ENCODE results near the gene C4B. TPM values are rescaled to one million over a fixed set of nuclear protein-coding genes. Genes with fewer than 3 reads are reported as not detected.
"Not testable (repeated sequence)": the region's sequence is repeated elsewhere in the genome, so short reads cannot be mapped to it uniquely, and the experiment has no call there.

C4B gene
- total RNA-seq, 1 experiment from 2014 or later: 2.7 TPM

DNA sequence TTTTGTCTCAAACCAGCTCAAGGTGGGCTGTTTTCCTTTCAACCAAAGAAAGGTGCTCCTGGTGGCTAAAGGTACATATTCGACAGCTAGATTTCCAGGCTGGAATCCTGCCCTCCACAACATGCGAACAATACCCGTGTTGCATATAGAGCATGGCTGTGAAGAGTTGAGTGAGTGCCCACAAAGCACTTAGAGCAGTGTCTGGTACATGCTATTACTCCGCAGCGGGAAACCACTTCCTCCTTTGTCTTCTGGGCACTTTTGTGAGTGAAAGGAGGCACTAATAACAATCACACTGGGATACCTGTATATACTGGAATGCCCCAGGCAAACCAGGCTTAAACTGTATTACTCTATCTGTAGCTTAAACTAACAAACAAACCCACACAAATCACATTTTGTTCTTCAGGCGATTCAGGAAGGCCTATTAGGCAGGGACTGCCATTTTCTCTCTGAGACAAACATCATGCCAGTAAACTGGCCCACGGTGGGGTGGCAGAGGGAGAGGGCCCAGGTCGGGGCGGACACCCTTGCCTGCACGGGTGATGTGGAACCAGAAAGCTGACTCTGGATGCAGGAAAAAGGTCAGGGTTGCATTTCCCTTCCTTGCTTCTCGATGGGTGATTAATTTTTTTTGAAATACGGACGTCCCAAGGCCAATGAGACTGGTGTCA, 9.6 kb upstream of the C4B start:
- H4K20me1 ChIP-seq (ENCODE audit: control insufficient read depth, insufficient read depth, insufficient read length); H4K91ac ChIP-seq (ENCODE audit: insufficient read length, low read depth, low read length); H3K18ac ChIP-seq (ENCODE audit: insufficient read length, low read depth, low read length); DNase-seq; H2BK120ac ChIP-seq (ENCODE audit: low read depth, low read length, poor library complexity, severe bottlenecking); H3K4ac ChIP-seq (ENCODE audit: low read depth, low read length); H3K23ac ChIP-seq (ENCODE audit: insufficient read length, low read depth, low read length); H3K4me1 Mint-ChIP-seq; H3K27ac ChIP-seq (ENCODE audit: insufficient read length, low read depth, low read length); H3K27ac Mint-ChIP-seq; H3K4me3 Mint-ChIP-seq; H3K27me3 Mint-ChIP-seq (ENCODE audit: low read depth); H2BK15ac ChIP-seq (ENCODE audit: low read depth, low read length); H3K23me2 ChIP-seq (ENCODE audit: insufficient read length, low read depth, low read length, poor library complexity, severe bottlenecking); H3K9ac ChIP-seq (ENCODE audit: extremely low read depth, insufficient read length, low read length); H3K4me2 ChIP-seq (ENCODE audit: insufficient read depth, insufficient read length, low read length); H3K9me3 Mint-ChIP-seq; H3K4me1 ChIP-seq (ENCODE audit: insufficient read depth, low read length); H3K36me3 Mint-ChIP-seq (ENCODE audit: insufficient read depth in 1 of 3, low read depth in 3 of 3); H2BK12ac ChIP-seq (ENCODE audit: insufficient read length, low read depth, low read length); H3K27me3 ChIP-seq (ENCODE audit: insufficient read depth, low read length); H3K14ac ChIP-seq (ENCODE audit: insufficient read depth, low read length); H3K56ac ChIP-seq (ENCODE audit: insufficient read length, low read depth, low read length); H4K8ac ChIP-seq (replicated peaks; ENCODE audit: insufficient read length, low read depth, low read length); H4K5ac ChIP-seq (ENCODE audit: insufficient read length, low read depth, low read length); H2AFZ ChIP-seq (ENCODE audit: low read length); H2BK20ac ChIP-seq (ENCODE audit: low read depth, low read length, poor library complexity, severe bottlenecking); H3K79me1 ChIP-seq (ENCODE audit: insufficient read depth, low read depth, low read length, poor library complexity, severe bottlenecking); H2AK5ac ChIP-seq (ENCODE audit: insufficient read length, low read length); H3K9me3 ChIP-seq (ENCODE audit: control insufficient read depth, low read depth, low read length); H2BK5ac ChIP-seq (ENCODE audit: insufficient read length, low read length); H3K79me2 ChIP-seq (ENCODE audit: insufficient read depth, low read length); H3T11ph ChIP-seq (ENCODE audit: low read length): not testable (repeated sequence)
- WGBS (ENCODE audit: extremely low coverage, insufficient read length, low lambda C conversion rate): no CpG with 5 or more reads among the region's 13 CpGs

DNA sequence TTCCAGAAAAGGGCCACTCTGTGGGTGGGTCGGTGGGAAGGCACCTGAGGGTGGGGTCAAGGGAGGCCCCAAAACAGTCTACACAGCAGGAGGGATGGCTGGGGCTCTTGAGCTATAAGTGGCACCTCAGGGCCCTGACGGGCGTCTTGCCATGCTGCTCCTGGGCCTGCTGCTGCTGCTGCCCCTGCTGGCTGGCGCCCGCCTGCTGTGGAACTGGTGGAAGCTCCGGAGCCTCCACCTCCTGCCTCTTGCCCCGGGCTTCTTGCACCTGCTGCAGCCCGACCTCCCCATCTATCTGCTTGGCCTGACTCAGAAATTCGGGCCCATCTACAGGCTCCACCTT, 9.1 kb upstream of the C4B start:
- not testable (repeated sequence) for H2BK5ac ChIP-seq (ENCODE audit: insufficient read length, low read length); H4K91ac ChIP-seq (ENCODE audit: insufficient read length, low read depth, low read length); H3K27ac Mint-ChIP-seq; H2AFZ ChIP-seq (ENCODE audit: low read length); H3K4me1 Mint-ChIP-seq; H3K4me2 ChIP-seq (ENCODE audit: insufficient read depth, insufficient read length, low read length); H3K9ac ChIP-seq (ENCODE audit: extremely low read depth, insufficient read length, low read length); H3K27ac ChIP-seq (ENCODE audit: insufficient read length, low read depth, low read length); H3K56ac ChIP-seq (ENCODE audit: insufficient read length, low read depth, low read length); H3K14ac ChIP-seq (ENCODE audit: insufficient read depth, low read length); H3K79me1 ChIP-seq (ENCODE audit: insufficient read depth, low read depth, low read length, poor library complexity, severe bottlenecking); H3K4me1 ChIP-seq (ENCODE audit: insufficient read depth, low read length); H3K9me3 ChIP-seq (ENCODE audit: control insufficient read depth, low read depth, low read length); H2BK15ac ChIP-seq (ENCODE audit: low read depth, low read length); H2BK12ac ChIP-seq (ENCODE audit: insufficient read length, low read depth, low read length); H3K4ac ChIP-seq (ENCODE audit: low read depth, low read length); H3K23me2 ChIP-seq (ENCODE audit: insufficient read length, low read depth, low read length, poor library complexity, severe bottlenecking); DNase-seq; H3K23ac ChIP-seq (ENCODE audit: insufficient read length, low read depth, low read length); H3K9me3 Mint-ChIP-seq; H2AK5ac ChIP-seq (ENCODE audit: insufficient read length, low read length); H3K36me3 Mint-ChIP-seq (ENCODE audit: insufficient read depth in 1 of 3, low read depth in 3 of 3); H3T11ph ChIP-seq (ENCODE audit: low read length); H3K27me3 ChIP-seq (ENCODE audit: insufficient read depth, low read length); H2BK120ac ChIP-seq (ENCODE audit: low read depth, low read length, poor library complexity, severe bottlenecking); H4K20me1 ChIP-seq (ENCODE audit: control insufficient read depth, insufficient read depth, insufficient read length); H3K4me3 Mint-ChIP-seq; H4K8ac ChIP-seq (replicated peaks; ENCODE audit: insufficient read length, low read depth, low read length); H3K27me3 Mint-ChIP-seq (ENCODE audit: low read depth); H2BK20ac ChIP-seq (ENCODE audit: low read depth, low read length, poor library complexity, severe bottlenecking); H3K18ac ChIP-seq (ENCODE audit: insufficient read length, low read depth, low read length); H3K79me2 ChIP-seq (ENCODE audit: insufficient read depth, low read length); H4K5ac ChIP-seq (ENCODE audit: insufficient read length, low read depth, low read length)
- WGBS (ENCODE audit: extremely low coverage, insufficient read length, low lambda C conversion rate): no CpG with 5 or more reads among the region's 9 CpGs
